Tibial nerve (tissue), 4 donors: ENCODE results near the gene FARSB. TPM values are rescaled to one million over a fixed set of nuclear protein-coding genes. Genes with fewer than 3 reads are reported as not detected.

Experiments used
- DNase-seq, 2 donors: peaks; one replicate each; pipeline ENCODE4 v3.0.0-alpha.2; 2019; ENCODE audit warnings: low spot score in 2 of 2
- H3K27ac ChIP-seq, 4 donors: fragments of 200-600 bp; sonication (generic) in 3 of 4; one replicate each; pipeline ENCODE4 v1.5.1; 2017 to 2019; ENCODE audit warnings: mild to moderate bottlenecking in 1 of 4
- H3K27me3 ChIP-seq, 2 donors: fragments of 200-600 bp; sonication (generic) in 1 of 2; one replicate each; pipeline versions ENCODE4 v1.5.1 to v1.6.0; 2017 to 2019
- H3K36me3 ChIP-seq, 3 donors: fragments of 200-600 bp; sonication (generic); one replicate each; pipeline ENCODE4 v1.5.1; 2018 to 2019
- H3K4me1 ChIP-seq, 4 donors: fragments of 200-600 bp; sonication (generic) in 3 of 4; one replicate each; pipeline ENCODE4 v1.5.1; 2017 to 2019
- H3K4me3 ChIP-seq, 4 donors: fragments of 200-600 bp; sonication (generic) in 3 of 4; one replicate each; pipeline ENCODE4 v1.5.1; 2017 to 2019; ENCODE audit warnings: mild to moderate bottlenecking in 1 of 4, moderate library complexity in 1 of 4
- H3K9me3 ChIP-seq, 4 donors: fragments of 200-600 bp; sonication (generic) in 3 of 4; one replicate each; pipeline ENCODE4 v1.5.1; 2017 to 2019
- CTCF ChIP-seq, 5 experiments: fragments of 200-600 bp in 3 of 5; fragments of 450-650 bp in 2 of 5; sonication (generic) in 3 of 5; IDR thresholded peaks; one replicate each; pipeline ENCODE4 v1.5.1; 2016 to 2019; ENCODE audit warnings: antibody characterized with exemption in 5 of 5, mild to moderate bottlenecking in 3 of 5, moderate library complexity in 2 of 5
- EP300 ChIP-seq, 2 donors: sonication (generic); formaldehyde crosslinking; IDR thresholded peaks; one replicate each; pipeline ENCODE4 v1.6.1; 2017; ENCODE audit warnings: antibody characterized with exemption in 2 of 2, mild to moderate bottlenecking in 1 of 2
- POLR2A ChIP-seq, 2 donors: fragments of 450-650 bp; IDR thresholded peaks; one replicate each; pipeline ENCODE4 v1.6.1; 2017; ENCODE audit warnings: antibody characterized with exemption in 2 of 2, mild to moderate bottlenecking in 2 of 2, moderate library complexity in 2 of 2
- WGBS, 2 donors: methylation state at CpG; one replicate each; pipeline ENCODE4 v1.1.5; 2018; 5-methylcytosine and 5-hydroxymethylcytosine counted together
- total RNA-seq, 4 donors: library from RNA; depleted of rRNA; stranded (reverse); fragments of >200 nt; gene quantifications; one replicate each; pipeline ENCODE4 v1.1.0, GENCODE V29; 2016

The FARSB gene
- total RNA-seq, 4 donors from 2014 or later: 12.3 to 16.8 (median 13.9) TPM

GRCh38 chr2:222688917-222689316 is 33.0 kb upstream of the FARSB start:
- Histone ChIP-seq H3K9me3 (no peaks in the 10 kb centered on the region), H3K27me3 (no peaks in the 10 kb centered on the region), H3K4me3 (no peak overlapping the region), H3K27ac (no peak overlapping the region), H3K4me1 (peaks cover 0 to 3% (median 0%) of the 10 kb centered on the region in 4 donors), H3K36me3 (no peaks in the 10 kb centered on the region)
- no peak for DNase-seq
- 48 to 60% methylated on average over 2 of the region's 2 CpGs for WGBS, 2 donors
- no peak for TF ChIP-seq EP300 (IDR thresholded peaks at IDR 0.05)
- no peak for TF ChIP-seq POLR2A (IDR thresholded peaks at IDR 0.05)
- no peak for TF ChIP-seq CTCF (IDR thresholded peaks at IDR 0.05)

GRCh38 chr2:222686086-222686750 is 30.3 kb upstream of the FARSB start:
- DNase-seq: no peak
- Histone ChIP-seq H3K36me3 (no peaks in the 10 kb centered on the region), H3K27ac (no peak overlapping the region), H3K9me3 (no peaks in the 10 kb centered on the region), H3K4me1 (peaks cover 0 to 3% (median 0%) of the 10 kb centered on the region in 4 donors), H3K4me3 (no peak overlapping the region), H3K27me3 (no peaks in the 10 kb centered on the region)
- TF ChIP-seq CTCF (IDR thresholded peaks at IDR 0.05) (no peak), EP300 (IDR thresholded peaks at IDR 0.05) (no peak), POLR2A (IDR thresholded peaks at IDR 0.05) (no peak)
- 75 to 84% methylated on average over 5 of the region's 5 CpGs for WGBS, 2 donors

GRCh38 chr2:222683805-222684204 is 27.9 kb upstream of the FARSB start:
- Histone ChIP-seq H3K4me3 (no peak overlapping the region), H3K4me1 (no peaks in the 10 kb centered on the region), H3K9me3 (no peaks in the 10 kb centered on the region), H3K36me3 (no peaks in the 10 kb centered on the region), H3K27me3 (no peaks in the 10 kb centered on the region), H3K27ac (no peak overlapping the region)
- WGBS, 2 donors: 82 to 89% methylated on average over 3 of the region's 3 CpGs
- no peak for TF ChIP-seq POLR2A (IDR thresholded peaks at IDR 0.05)
- TF ChIP-seq CTCF (IDR thresholded peaks at IDR 0.05): no peak
- TF ChIP-seq EP300 (IDR thresholded peaks at IDR 0.05): no peak
- DNase-seq: no peak

GRCh38 chr2:222677981-222678380 is 22.1 kb upstream of the FARSB start:
- Histone ChIP-seq H3K27ac (no peak overlapping the region), H3K4me1 (no peaks in the 10 kb centered on the region), H3K4me3 (no peak overlapping the region), H3K27me3 (peaks cover 0 to 15% of the 10 kb centered on the region in 2 donors), H3K9me3 (no peaks in the 10 kb centered on the region), H3K36me3 (no peaks in the 10 kb centered on the region)
- no peak for DNase-seq
- TF ChIP-seq EP300 (IDR thresholded peaks at IDR 0.05): no peak
- 79 to 82% methylated on average over 3 of the region's 3 CpGs for WGBS, 2 donors

- H3K4me3 ChIP-seq: no peak overlapping the region
- no peaks in the 10 kb centered on the region for H3K9me3 ChIP-seq
- peaks cover 0 to 16% (median 3%) of the 10 kb centered on the region in 4 donors for H3K4me1 ChIP-seq
- DNase-seq: no peak
- no peaks in the 10 kb centered on the region for H3K36me3 ChIP-seq
- H3K27me3 ChIP-seq: peaks cover 0 to 29% of the 10 kb centered on the region in 2 donors
- H3K27ac ChIP-seq: no peak overlapping the region
- no peak for TF ChIP-seq EP300 (IDR thresholded peaks at IDR 0.05)
- no peak for TF ChIP-seq POLR2A (IDR thresholded peaks at IDR 0.05)
- no peak for TF ChIP-seq CTCF (IDR thresholded peaks at IDR 0.05)
- WGBS, 2 donors: 91 to 94% methylated on average over 5 of the region's 5 CpGs
Observed at GRCh38 chr2:222673883-222674282, 18.0 kb upstream of the FARSB start.
